Mucosa of stomach (tissue), 1 donor: ENCODE data around the gene RBP2.

ENCODE experiments used
- H3K27me3 ChIP-seq: one replicate; pipeline ENCODE4 v1.7.0; 2013; ENCODE audit warnings: mild to moderate bottlenecking, low read length; ENCODE audit not compliant: control insufficient read depth, insufficient read depth
- H3K36me3 ChIP-seq: one replicate; pipeline ENCODE4 v1.7.0; 2013; ENCODE audit warnings: low read length; ENCODE audit not compliant: control insufficient read depth, insufficient read depth
- H3K4me1 ChIP-seq: one replicate; pipeline ENCODE4 v1.7.0; 2013; ENCODE audit warnings: mild to moderate bottlenecking, low read length; ENCODE audit not compliant: control insufficient read depth, insufficient read depth
- H3K4me3 ChIP-seq: one replicate; pipeline ENCODE4 v1.7.0; 2013; ENCODE audit warnings: low read length
- H3K9ac ChIP-seq: one replicate; pipeline ENCODE4 v1.7.0; 2013; ENCODE audit warnings: mild to moderate bottlenecking, low read length, moderate library complexity
- H3K9me3 ChIP-seq: one replicate; pipeline ENCODE4 v1.7.0; 2013; ENCODE audit warnings: mild to moderate bottlenecking, low read length, moderate library complexity; ENCODE audit not compliant: control insufficient read depth
- donor health status: Pancreatic carcinoma.

Gene RBP2

DNA sequence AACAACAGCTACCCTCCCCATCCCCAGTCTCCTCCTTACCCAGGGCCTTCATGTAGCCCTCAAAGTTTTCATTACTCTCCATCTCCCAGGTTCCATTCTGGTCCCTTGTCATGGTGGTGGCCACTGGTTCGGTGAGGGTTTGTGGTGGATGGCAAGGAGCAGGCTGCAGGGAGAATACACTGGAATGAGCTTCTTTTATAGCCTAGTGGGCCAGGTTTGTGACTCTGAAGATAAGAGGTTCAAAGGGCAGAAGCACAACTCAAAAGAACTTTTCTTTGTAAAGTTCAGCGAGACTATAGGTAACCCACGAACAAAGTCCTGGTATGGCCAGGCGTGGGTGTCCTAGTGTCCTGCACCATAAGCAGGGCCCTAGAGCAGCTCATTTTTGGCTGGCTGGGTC lies at the start of gene RBP2:
Gene RBP2 (minus strand): TSS at position 169 of the 400 bp plus-strand sequence. CDS start 57 bp downstream, at position 112.
- no peak within 1 kb of the TSS for H3K4me3 ChIP-seq
- H3K9me3 ChIP-seq, result no peaks in the 10 kb centered on the region
- no peaks in the 10 kb centered on the region for H3K36me3 ChIP-seq
- no peaks in the 10 kb centered on the region for H3K27me3 ChIP-seq
- no peak within 1 kb of the TSS for H3K9ac ChIP-seq
- peaks cover 20% of the 10 kb centered on the region for H3K4me1 ChIP-seq

DNA sequence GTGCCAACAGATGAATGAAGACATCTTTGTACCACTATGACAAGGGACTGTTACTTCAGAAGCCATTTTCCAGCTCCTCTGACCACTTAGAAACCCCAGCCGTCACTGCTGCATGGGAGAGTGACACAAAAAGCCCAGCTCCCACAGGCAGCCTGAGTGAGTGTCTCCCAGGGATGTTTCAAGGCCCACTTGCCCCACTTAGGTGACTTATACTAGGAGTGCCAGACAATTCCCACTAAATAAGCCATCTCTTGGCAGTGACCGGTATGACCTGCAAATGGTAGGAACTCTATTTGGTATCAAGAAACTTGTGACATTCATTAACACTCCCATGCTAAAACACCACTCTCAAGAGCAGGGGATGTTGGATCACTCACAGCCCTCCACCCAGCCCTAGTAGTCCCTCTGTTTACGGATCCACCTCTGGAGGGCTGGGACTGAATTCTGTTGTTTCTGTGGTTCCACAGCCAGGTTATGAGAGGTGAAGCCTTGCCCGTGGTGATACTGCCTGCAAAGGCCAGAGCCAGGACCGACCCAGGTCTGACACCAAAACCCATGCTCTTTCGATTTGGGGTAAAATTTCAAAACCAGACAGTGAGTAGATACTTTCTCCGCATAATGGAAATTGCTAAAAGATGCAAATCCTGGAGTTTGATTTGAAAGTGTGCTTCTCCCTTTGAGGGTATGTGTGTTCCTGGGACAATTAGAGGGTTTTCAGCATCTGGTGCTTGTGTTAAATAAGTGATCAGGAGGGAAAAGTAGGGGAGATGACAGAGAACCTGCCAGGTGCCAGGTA lies 48.7 kb upstream of the RBP2 start:
- H3K9ac ChIP-seq, result no peak overlapping the region
- H3K9me3 ChIP-seq, result no peaks in the 10 kb centered on the region
- H3K27me3 ChIP-seq, result no peaks in the 10 kb centered on the region
- no peak overlapping the region for H3K4me3 ChIP-seq
- no peaks in the 10 kb centered on the region for H3K4me1 ChIP-seq
- no peaks in the 10 kb centered on the region for H3K36me3 ChIP-seq

DNA sequence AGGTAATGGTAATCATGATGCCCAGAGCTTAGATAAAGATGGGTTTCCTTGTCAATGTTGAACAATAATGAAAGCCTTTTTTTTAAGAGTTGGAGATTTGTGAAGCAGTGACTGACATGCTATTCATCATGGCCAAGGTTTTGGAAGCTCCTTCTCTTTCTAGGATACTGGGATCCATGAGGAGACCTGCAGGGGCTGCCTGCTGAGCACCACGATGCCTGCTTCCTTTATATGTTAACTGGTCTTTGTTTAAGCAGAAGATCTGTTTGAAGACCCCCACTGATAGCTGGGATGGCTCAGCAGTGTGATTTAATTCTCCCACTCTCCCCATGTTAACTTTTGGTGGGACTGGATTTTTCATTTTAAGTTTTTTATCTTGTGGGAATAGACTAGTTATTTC lies 47.4 kb upstream of the RBP2 start:
- Histone ChIP-seq H3K27me3 (no peaks in the 10 kb centered on the region), H3K4me1 (no peaks in the 10 kb centered on the region), H3K36me3 (no peaks in the 10 kb centered on the region), H3K4me3 (no peak overlapping the region), H3K9me3 (no peaks in the 10 kb centered on the region), H3K9ac (no peak overlapping the region)

DNA sequence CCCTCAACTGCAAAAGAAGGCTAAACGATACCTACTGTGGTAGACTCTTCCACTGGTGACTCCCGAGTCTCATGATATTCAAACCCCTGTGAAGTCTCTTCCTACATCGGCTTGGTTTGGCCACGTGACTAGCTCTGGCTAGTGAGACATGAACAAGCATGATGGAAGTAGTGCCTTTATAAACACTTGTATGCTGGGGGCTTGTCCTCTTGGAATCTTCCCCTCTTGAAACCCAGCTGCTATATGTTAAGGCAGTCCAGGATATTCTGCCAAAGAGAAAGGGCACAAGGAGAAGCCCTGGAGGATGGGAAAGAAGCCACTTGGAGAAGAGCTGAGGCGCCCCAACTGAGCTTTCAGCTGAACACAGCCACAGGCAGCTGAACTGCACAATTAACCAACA lies 46.9 kb upstream of the RBP2 start:
- Histone ChIP-seq H3K36me3 (no peaks in the 10 kb centered on the region), H3K27me3 (no peaks in the 10 kb centered on the region), H3K4me3 (no peak overlapping the region), H3K9me3 (no peaks in the 10 kb centered on the region), H3K4me1 (no peaks in the 10 kb centered on the region), H3K9ac (no peak overlapping the region)

DNA sequence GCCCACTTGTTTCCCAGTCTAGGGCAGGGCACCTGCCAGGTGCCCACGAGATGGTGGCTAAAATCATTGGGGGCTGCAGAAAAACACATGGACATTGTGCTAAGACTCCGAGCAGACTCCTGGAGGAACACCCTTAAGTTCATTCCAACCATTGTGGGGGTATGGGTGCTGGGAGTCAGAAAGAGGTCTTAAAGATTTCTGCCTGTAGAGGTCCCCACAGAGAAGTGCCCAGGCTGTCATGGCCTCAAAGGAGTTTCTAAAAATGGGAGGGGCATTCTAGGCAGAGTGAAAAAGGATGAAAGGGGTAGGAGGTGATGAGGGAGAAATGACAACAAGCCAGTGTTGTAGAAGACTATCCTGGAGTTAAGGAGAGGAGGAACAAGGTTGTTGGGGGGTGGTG lies 46.1 kb upstream of the RBP2 start:
- Histone ChIP-seq H3K9ac (no peak overlapping the region), H3K27me3 (no peaks in the 10 kb centered on the region), H3K36me3 (no peaks in the 10 kb centered on the region), H3K4me1 (no peaks in the 10 kb centered on the region), H3K9me3 (no peaks in the 10 kb centered on the region), H3K4me3 (no peak overlapping the region)

DNA sequence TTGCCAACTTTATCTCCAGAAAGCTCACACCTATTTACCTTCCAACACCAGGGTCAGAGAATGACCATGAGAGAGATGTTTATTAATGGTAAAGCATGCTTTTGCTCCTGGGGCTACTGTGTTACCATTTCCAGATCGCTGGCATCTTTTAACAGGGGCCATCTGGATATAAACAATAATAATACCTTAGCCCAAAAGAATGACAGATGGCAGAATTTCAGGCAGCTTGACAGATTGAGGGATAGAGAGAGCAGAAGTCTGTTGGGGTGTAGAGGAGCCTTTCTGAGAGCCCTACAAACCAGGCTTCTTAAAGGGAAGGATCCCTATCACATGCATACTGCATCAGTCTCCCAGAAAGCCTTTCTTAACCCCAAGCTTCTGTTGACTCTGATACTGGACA lies 45.5 kb upstream of the RBP2 start:
- Histone ChIP-seq H3K36me3 (no peaks in the 10 kb centered on the region), H3K4me3 (no peak overlapping the region), H3K4me1 (no peaks in the 10 kb centered on the region), H3K9me3 (no peaks in the 10 kb centered on the region), H3K27me3 (no peaks in the 10 kb centered on the region), H3K9ac (no peak overlapping the region)

DNA sequence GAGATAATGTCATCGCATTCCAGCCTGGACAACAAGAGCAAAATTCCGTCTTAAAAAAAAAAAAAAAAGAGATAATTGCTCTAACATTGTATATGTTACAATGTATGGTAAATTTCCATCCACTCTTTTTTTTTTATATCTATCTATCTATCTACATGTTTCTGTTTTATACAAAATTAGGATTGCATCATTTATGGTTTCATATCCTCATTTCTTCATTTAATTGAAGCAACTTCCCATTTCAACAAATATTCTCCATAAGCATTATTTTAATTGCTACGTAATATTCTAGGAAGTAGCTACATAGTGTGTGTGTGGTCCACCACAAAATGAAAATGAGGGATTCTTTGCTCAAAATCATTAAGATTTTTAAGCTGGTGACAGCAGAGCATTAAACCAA lies 44.8 kb upstream of the RBP2 start:
- no peak overlapping the region for H3K9ac ChIP-seq

DNA sequence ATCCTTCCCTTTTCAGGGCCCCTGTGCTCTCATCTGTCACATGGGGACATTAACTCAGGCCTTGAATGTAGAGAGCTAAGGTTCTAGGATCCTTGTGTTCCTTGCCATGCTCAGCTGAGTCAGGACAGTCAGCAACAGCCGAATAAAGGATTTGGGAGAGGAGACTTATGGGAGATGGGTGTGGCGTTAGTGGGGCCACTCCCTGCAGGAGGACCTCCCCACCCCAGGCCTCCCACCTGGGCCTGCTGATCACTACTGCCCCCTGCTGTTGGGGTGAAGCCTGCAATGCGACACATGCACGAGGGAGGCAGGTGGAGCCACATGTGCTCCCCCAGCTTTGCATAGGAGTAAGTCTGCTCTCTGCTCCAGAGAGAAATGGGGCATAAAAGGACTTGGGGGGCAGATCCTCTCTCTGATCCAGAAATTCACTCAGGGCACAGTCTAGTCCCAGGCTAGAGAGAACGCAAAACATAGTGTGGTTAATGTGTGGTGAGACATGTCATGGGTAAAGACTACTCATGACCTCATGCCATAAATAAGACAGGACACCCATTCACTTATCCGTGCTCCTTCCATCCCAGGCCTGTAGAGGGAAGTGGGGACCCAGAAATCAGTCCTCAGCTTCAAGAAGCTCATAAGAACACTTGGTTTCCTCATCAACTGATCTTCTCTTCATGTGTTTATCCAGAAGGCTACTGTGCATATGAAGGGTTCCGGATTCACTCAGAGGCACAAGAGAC lies 43.9 kb upstream of the RBP2 start:
- Histone ChIP-seq H3K4me3 (no peak overlapping the region), H3K9ac (no peak overlapping the region), H3K9me3 (no peaks in the 10 kb centered on the region), H3K4me1 (no peaks in the 10 kb centered on the region), H3K36me3 (no peaks in the 10 kb centered on the region), H3K27me3 (no peaks in the 10 kb centered on the region)

More for the DNA sequence above, 44.8 kb upstream of the RBP2 start:
- Histone ChIP-seq H3K9me3 (no peaks in the 10 kb centered on the region), H3K36me3 (no peaks in the 10 kb centered on the region), H3K27me3 (no peaks in the 10 kb centered on the region), H3K4me1 (no peaks in the 10 kb centered on the region), H3K4me3 (no peak overlapping the region)

DNA sequence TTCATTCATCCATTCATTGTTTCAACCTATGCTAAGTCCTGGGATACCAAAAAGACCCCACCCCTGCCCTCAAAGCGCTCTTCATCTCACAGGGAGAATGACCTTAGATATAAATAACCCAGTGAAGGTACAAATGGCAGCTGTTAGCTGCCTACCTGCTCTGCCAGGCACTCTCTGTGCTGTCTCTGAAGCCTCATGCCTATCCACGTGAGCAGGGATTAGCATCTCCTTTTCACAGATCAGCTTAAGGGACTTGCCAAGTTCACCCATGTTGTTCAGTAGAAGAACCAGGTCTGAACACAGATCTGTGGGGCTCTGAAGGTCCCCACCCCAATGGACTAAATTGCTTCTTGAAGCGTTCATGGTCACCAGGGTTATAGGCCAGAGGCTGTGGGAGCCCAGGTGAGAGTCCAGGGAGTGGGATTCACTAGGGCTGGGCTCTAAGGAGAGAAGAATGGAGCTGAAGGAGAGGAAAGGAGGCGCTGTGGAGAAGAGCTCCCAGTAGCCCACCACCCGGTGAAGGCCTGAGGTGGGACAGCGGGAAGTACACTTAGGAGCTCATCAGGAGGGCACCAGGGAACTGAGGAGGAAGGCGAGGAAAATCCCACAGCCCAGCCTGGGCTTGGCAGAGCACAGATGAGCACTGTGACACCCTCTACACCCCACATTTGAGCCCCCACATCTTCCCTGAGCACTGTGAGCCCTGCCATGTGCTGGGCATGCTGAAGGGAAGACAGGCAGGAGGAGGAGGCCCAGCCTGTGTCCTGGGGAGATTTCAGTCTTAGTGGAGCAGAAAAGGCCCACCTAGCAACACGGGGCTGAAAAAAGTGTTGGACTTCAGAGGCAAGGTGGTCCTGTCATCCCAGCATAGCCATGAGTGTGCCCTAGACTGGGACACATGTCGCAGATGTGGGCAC lies 42.9 kb upstream of the RBP2 start:
- Histone ChIP-seq H3K4me1 (no peaks in the 10 kb centered on the region), H3K9me3 (no peaks in the 10 kb centered on the region), H3K9ac (no peak overlapping the region), H3K4me3 (no peak overlapping the region), H3K36me3 (no peaks in the 10 kb centered on the region), H3K27me3 (no peaks in the 10 kb centered on the region)

DNA sequence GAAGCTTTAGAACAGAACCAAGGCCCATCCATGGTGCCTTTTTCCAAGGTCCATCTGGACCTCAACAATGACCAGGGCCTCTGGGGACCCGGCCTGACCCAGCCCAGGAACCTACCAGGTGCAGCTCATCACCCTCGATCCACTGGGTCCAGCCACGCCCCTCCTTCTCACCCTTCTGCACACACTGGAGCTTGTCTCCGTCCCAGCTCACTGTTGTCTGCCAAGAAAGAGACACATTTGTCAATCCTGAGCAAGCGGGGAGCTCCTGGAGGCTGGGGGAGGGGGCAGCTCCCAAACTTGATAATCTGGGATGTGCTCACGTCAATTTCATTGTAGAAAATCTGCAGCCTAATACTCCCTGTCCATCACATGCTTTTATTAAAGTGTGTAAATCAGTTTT lies 42.0 kb upstream of the RBP2 start:
- no peak overlapping the region for H3K4me3 ChIP-seq
- H3K4me1 ChIP-seq, result no peaks in the 10 kb centered on the region
- H3K9me3 ChIP-seq, result no peaks in the 10 kb centered on the region
- H3K36me3 ChIP-seq, result no peaks in the 10 kb centered on the region
- no peak overlapping the region for H3K9ac ChIP-seq
- H3K27me3 ChIP-seq, result no peaks in the 10 kb centered on the region

DNA sequence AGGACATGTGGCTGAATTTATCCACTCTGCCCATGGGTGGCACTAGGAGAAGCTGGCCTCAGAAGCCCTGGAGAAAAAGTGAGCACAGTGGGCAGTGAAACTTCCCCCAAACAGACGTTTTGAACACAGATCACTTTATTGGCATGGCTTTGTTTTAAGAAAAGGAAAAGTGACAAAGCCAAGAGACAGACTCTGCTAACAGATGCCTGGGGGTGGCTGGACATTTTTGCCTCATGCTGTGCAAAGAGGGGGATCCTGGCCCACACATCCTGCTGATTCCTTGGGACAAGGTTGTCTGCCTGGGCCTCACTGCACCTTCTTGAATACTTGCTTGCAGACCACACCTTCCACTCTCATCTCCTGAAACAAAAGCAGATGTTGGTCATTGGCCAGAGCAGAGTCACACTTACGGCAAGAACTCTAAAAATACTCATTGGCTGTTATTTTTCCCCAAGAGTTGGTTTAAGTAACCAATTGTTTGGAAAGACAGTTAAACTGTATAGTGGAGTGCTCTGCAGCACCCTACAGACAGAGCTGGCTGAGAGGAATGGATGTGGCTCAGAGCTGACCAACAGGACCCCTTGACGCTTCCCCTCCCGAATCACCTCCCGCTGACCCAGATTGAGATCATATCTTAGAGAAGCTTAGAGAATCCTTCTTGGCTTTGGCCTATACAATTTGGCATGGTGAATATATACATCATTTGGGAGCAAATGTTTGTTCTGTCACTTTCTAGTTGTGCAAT lies 41.2 kb upstream of the RBP2 start:
- Histone ChIP-seq H3K4me3 (no peak overlapping the region), H3K9ac (no peak overlapping the region), H3K4me1 (no peaks in the 10 kb centered on the region), H3K36me3 (no peaks in the 10 kb centered on the region), H3K27me3 (no peaks in the 10 kb centered on the region), H3K9me3 (no peaks in the 10 kb centered on the region)
